ENCODE data around the gene MICAL1.

DNA sequence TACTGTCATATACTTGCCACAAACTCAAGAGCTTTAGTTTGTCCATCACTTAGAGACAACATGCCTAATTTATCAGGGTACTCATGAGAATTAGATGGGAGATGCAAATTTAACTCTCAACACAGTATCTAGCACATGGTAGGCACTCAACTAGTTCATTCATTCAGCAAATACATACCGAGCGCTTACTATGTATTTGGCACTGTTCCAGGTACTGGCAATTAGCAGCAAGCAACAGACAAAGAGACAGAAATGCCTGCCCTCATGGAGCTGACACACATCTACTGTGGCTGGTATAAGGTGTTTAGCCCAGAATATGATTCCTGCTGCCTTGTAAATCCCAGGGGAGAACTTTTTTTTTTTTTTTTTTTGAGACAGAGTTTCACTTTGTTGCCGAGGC lies 4.8 kb downstream of the MICAL1 start:
- TF ChIP-seq, protein P1, sequence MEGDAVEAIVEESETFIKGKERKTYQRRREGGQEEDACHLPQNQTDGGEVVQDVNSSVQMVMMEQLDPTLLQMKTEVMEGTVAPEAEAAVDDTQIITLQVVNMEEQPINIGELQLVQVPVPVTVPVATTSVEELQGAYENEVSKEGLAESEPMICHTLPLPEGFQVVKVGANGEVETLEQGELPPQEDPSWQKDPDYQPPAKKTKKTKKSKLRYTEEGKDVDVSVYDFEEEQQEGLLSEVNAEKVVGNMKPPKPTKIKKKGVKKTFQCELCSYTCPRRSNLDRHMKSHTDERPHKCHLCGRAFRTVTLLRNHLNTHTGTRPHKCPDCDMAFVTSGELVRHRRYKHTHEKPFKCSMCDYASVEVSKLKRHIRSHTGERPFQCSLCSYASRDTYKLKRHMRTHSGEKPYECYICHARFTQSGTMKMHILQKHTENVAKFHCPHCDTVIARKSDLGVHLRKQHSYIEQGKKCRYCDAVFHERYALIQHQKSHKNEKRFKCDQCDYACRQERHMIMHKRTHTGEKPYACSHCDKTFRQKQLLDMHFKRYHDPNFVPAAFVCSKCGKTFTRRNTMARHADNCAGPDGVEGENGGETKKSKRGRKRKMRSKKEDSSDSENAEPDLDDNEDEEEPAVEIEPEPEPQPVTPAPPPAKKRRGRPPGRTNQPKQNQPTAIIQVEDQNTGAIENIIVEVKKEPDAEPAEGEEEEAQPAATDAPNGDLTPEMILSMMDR (IDR thresholded peaks at IDR 0.05; ENCODE audit: poor library complexity) = no peak
- no peak for TF ChIP-seq EZH2phosphoT487 (IDR thresholded peaks at IDR 0.05; ENCODE audit: low read depth, severe bottlenecking, unreplicated experiment)
